Esophagus squamous epithelium (tissue), 5 donors: ENCODE results near the gene PAXX. TPM values are rescaled to one million over a fixed set of nuclear protein-coding genes. Genes with fewer than 3 reads are reported as not detected.

ENCODE experiments used
- DNase-seq: peaks from one replicate; lab custom pipeline; 2025; lab: John Stamatoyannopoulos, UW
- H3K27ac ChIP-seq, 4 donors: fragments of 200-600 bp; sonication (generic); one replicate each; pipeline ENCODE4 v1.5.1; 2016 to 2019; ENCODE audit warnings: mild to moderate bottlenecking in 1 of 4
- H3K27me3 ChIP-seq, 4 donors: fragments of 200-600 bp; sonication (generic); 1 replicate in 3 of 4; 2 replicates in 1 of 4; pipeline versions ENCODE4 v1.5.1 to v1.6.0; 2017 to 2021; ENCODE audit warnings: antibody characterized with exemption in 1 of 4
- H3K36me3 ChIP-seq, 3 donors: fragments of 200-600 bp; sonication (generic); one replicate each; pipeline ENCODE4 v1.5.1; 2016 to 2019
- H3K4me1 ChIP-seq, 3 donors: fragments of 200-600 bp; sonication (generic); one replicate each; pipeline ENCODE4 v1.5.1; 2017 to 2019
- H3K4me3 ChIP-seq, 4 donors: fragments of 200-600 bp; sonication (generic); 1 replicate in 3 of 4; 2 replicates in 1 of 4; pipeline ENCODE4 v1.5.1; 2016 to 2019; ENCODE audit warnings: mild to moderate bottlenecking in 2 of 4, moderate library complexity in 1 of 4
- H3K9me3 ChIP-seq, 3 donors: fragments of 200-600 bp; sonication (generic); one replicate each; pipeline ENCODE4 v1.5.1; 2016 to 2019
- CTCF ChIP-seq, 6 experiments: fragments of 450-650 bp in 4 of 6; fragments of 200-600 bp in 2 of 6; sonication (generic) in 2 of 6; IDR thresholded peaks; one replicate each; pipeline ENCODE4 v1.5.1; 2016 to 2019; ENCODE audit warnings: antibody characterized with exemption in 6 of 6, mild to moderate bottlenecking in 4 of 6, moderate library complexity in 4 of 6
- POLR2A ChIP-seq, 4 donors: fragments of 450-650 bp; IDR thresholded peaks; one replicate each; pipeline ENCODE4 v1.6.1; 2017; ENCODE audit warnings: antibody characterized with exemption in 4 of 4, mild to moderate bottlenecking in 4 of 4, moderate library complexity in 3 of 4
- WGBS, 2 donors: methylation state at CpG; one replicate each; pipeline ENCODE4 v1.1.5; 2018; 5-methylcytosine and 5-hydroxymethylcytosine counted together
- intact Hi-C: fragments of 100-400 bp; cut with DNase I; formaldehyde crosslinking; loops from one replicate; pipeline ENCODE4 v1.15.0; 2022
- total RNA-seq, 4 donors: library from RNA; depleted of rRNA; stranded (reverse); fragments of >200 nt; gene quantifications; one replicate each; pipeline ENCODE4 v1.1.0, GENCODE V29; 2016
- donor health status: DM: yes; HTN: yes; CAD: no.

PAXX gene
- total RNA-seq, 4 donors from 2014 or later: 18.3 to 56.3 (median 49.6) TPM

GRCh38 chr9:137028263-137029057 is 36.2 kb downstream of the PAXX start:
- intact Hi-C loops: loop anchor here (5.0 kb wide), 1 partner anchor 86 kb away; the partner anchor contains the start of gene FBXW5
- H3K4me1 ChIP-seq: peaks cover 28 to 66% (median 35%) of the 10 kb centered on the region in 3 donors
- H3K27ac ChIP-seq: peak overlapping the region; percentile 50 to 72 (median 62)
- TF ChIP-seq CTCF (IDR thresholded peaks at IDR 0.05): peak in 4 of 6 experiments; percentile 42 to 69 (median 52)
- TF ChIP-seq POLR2A (IDR thresholded peaks at IDR 0.05): no peak
- H3K27me3 ChIP-seq: no peaks in the 10 kb centered on the region
- no CpG with 5 or more reads among the region's 98 CpGs for WGBS, 2 donors
- H3K36me3 ChIP-seq: no peaks in the 10 kb centered on the region
- peak overlapping the region; percentile 33 to 82 (median 62) for H3K4me3 ChIP-seq
- no peak for DNase-seq
- no peaks in the 10 kb centered on the region for H3K9me3 ChIP-seq

GRCh38 chr9:137029058-137029936 is 37.1 kb downstream of the PAXX start:
- H3K9me3 ChIP-seq: no peaks in the 10 kb centered on the region
- peaks cover 0 to under 1% (median 0%) of the 10 kb centered on the region in 4 donors for H3K27me3 ChIP-seq
- H3K4me3 ChIP-seq: peak overlapping the region; percentile 33 to 82 (median 62)
- H3K4me1 ChIP-seq: peaks cover 29 to 67% (median 35%) of the 10 kb centered on the region in 3 donors
- no peaks in the 10 kb centered on the region for H3K36me3 ChIP-seq
- peak; percentile 66 to 90 (median 85) for TF ChIP-seq CTCF (IDR thresholded peaks at IDR 0.05)
- TF ChIP-seq POLR2A (IDR thresholded peaks at IDR 0.05): no peak
- WGBS, 2 donors: 5 to 10% methylated on average over 7 to 8 of the region's 19 CpGs
- H3K27ac ChIP-seq: peak overlapping the region; percentile 5 to 72 (median 52)
- intact Hi-C loops: loop anchor here (5.0 kb wide), 1 partner anchor 87 kb away; the partner anchor contains the start of gene FBXW5
- DNase-seq: no peak

GRCh38 chr9:137030006-137030405 is 37.8 kb downstream of the PAXX start:
- H3K9me3 ChIP-seq: no peaks in the 10 kb centered on the region
- 43% methylated on average over 6 of the region's 15 CpGs; no CpG with 5 or more reads in 1 of the 2 donors for WGBS, 2 donors
- peaks cover 36 to 73% (median 42%) of the 10 kb centered on the region in 3 donors for H3K4me1 ChIP-seq
- H3K27ac ChIP-seq: peak overlapping the region in 1 of 4 donors; percentile 39
- H3K4me3 ChIP-seq: peak overlapping the region in 1 of 4 donors; percentile 40
- TF ChIP-seq POLR2A (IDR thresholded peaks at IDR 0.05) (no peak), CTCF (IDR thresholded peaks at IDR 0.05) (no peak)
- intact Hi-C loops: loop anchor here (5.0 kb wide), 1 partner anchor 248 kb away; no protein-coding TSS in a partner anchor
- no peaks in the 10 kb centered on the region for H3K36me3 ChIP-seq
- peaks cover 0 to 5% (median 0%) of the 10 kb centered on the region in 4 donors for H3K27me3 ChIP-seq
- no peak for DNase-seq

DNA sequence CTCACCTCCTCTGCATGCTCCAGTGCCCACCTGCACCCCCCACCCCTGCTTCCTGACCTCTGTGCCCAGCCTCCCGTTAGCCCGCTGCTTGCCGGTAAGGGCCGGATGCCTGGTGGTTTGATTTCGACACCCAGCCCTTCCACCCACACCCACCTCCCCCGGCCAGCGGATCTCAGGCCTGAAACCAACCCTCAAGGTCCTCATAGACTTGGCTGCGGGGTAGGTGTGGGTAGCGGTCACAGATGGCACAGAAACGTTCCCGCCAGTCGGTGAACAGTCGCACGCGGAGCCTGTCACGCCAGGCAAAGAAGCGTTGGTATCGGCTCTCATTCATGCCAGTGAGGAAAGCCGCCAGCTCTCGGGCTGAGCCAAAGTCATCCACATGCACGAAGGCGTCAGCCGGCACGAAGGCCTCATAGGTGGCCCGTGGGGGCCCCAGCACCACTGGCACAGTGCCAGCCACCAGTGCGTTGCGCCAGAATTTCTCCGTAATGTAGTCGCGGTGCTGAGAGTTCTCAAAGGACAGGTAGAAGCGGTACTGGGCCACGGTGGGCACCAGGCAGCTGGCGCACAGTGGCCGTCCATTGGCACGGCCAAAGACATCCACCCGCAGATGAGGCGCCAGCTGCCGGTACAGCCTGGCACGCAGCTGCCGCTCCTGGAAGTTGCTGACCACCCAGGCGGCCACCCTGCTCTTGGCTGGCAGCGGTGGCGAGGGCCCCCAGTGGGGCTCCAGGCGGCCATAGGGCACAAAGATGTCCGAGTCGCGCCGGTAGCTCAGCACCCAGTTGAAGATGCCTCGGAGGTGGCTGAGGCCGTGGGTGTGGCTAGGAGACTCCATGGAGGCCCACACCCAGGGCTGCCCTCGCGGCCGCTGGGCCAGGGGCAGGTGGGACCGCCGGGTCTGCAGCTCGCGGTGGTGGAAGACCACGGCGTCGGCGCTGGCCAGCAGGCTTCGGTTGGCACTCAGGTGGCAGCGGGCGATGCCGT is 38.6 kb downstream of the PAXX start:
- no peak for TF ChIP-seq CTCF (IDR thresholded peaks at IDR 0.05)
- no peak for TF ChIP-seq POLR2A (IDR thresholded peaks at IDR 0.05)
- Histone ChIP-seq H3K27me3 (peaks cover 0 to 6% (median 0%) of the 10 kb centered on the region in 4 donors), H3K36me3 (no peaks in the 10 kb centered on the region), H3K4me3 (peak overlapping the region in 1 of 4 donors; percentile 40), H3K27ac (peak overlapping the region in 1 of 4 donors; percentile 39), H3K9me3 (no peaks in the 10 kb centered on the region), H3K4me1 (peaks cover 42 to 72% (median 50%) of the 10 kb centered on the region in 3 donors)
- intact Hi-C loops: loop anchor here (5.0 kb wide), 1 partner anchor 249 kb away; no protein-coding TSS in a partner anchor
- no peak for DNase-seq
- WGBS, 2 donors: 61 to 73% methylated on average over 9 to 21 of the region's 65 CpGs
